GM12874 (cell line): ENCODE data around the gene LMTK2.

Source experiments
- CTCF ChIP-seq: IDR thresholded peaks from 2 replicates; pipeline ENCODE4 v1.5.1; 2011; ENCODE audit warnings: low read depth, mild to moderate bottlenecking, control low read depth, low read length, moderate library complexity; ENCODE audit not compliant: insufficient read depth

The LMTK2 gene

DNA sequence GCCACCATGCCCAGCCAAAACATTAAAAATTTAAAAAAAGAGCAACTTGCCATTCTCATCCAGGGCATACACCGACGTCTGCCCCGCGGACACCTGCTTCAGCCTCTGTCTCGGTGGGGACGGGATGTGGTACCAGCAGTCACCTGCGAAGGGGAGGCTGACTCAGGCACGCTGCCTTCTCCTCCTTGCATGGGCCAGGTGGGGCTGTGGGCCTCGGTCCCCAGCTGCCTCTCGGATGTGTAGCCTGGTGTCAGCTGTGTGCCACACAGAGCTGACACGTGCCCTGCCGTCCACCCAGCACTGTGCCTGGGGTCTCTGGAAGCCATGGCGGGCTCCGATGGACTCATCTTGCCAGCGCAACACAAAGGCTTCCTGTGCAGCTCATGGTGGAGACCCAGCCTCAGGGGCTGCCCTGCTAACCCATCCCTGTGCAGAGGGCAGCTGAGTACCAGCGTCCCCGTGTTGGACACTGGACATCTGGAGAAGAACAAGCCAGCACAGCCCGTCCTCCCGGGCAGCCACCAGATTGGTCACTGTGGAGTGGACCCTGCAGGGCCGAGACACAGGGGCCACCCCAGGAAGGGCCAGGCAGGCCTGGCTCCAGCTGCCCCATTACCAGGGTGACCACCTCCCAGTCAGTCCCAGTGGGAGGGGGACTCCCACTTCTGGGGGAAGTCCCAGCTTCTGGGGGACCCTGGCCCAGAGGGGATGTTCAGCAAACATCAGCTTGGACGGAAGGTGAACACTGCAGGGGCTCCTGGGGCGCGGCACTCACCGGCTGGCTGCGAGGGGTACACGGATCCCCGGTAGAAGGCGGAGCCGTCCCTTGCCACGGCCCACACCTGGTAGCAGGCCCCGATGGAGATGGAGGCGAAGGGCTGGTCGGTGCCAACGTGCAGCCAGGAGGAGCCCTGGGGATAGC lies 115.2 kb downstream of the LMTK2 start:
- no peak for TF ChIP-seq CTCF

DNA sequence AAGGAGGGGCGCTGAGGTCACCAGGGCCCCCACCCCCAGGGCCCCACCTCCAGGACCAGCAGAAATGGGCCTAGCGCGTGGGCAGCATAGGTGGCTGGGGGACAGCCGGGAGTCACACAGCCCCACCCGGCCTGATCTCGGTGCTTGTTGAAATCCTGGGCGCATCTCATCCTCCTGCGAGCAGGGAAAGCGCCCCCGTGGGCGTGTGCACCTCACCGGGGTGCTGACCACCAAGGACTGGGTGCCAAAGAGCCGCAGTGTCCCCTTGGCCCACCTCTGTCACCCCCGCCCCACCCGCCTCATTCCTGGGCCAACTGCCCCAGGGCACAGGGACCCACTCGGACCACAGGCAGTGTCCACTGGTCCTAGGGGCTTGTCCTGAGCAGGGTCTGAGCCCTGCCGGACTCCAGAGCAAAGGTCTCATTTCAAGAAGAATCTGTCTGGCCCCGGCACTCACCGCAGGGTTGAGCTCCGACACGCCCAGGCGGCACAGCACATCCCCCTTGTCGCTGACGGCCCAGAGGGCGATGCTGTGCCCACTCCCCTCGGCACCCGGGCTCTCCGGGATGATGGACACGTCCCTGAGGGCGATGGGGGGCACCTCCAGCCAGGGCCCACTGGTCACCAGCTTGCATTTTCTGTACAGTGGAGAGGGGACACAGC lies 116.0 kb downstream of the LMTK2 start:
- no peak for TF ChIP-seq CTCF

- no peak for TF ChIP-seq CTCF
Measured at GRCh38 chr7:98223351-98223897, 116.8 kb downstream of the LMTK2 start.

GRCh38 chr7:98223898-98224700 lies 117.4 kb downstream of the LMTK2 start:
- no peak for TF ChIP-seq CTCF

DNA sequence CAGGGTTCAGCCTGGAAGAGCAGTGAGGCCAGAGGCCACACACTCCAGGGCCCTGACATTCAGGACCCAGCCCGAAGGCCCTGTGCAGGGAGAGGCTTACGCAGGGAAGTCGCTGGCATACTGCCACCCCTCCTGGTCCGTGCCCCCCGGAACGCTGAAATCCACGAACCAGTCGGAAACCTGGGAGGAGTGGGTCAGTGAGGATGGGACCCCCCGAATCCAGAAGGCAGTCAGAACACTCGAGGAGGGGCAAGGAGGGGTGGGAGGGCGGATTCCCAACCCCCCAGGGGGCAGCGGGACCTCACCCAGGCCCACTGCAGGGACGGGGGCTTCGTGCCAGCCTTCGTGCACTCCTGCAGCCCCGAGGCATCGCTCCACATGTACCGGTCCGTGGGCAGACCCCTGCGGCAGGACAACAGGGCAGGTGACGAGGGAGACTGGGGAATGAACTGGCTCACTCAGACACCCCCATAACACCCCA lies 118.1 kb downstream of the LMTK2 start:
- TF ChIP-seq CTCF, result no peak

DNA sequence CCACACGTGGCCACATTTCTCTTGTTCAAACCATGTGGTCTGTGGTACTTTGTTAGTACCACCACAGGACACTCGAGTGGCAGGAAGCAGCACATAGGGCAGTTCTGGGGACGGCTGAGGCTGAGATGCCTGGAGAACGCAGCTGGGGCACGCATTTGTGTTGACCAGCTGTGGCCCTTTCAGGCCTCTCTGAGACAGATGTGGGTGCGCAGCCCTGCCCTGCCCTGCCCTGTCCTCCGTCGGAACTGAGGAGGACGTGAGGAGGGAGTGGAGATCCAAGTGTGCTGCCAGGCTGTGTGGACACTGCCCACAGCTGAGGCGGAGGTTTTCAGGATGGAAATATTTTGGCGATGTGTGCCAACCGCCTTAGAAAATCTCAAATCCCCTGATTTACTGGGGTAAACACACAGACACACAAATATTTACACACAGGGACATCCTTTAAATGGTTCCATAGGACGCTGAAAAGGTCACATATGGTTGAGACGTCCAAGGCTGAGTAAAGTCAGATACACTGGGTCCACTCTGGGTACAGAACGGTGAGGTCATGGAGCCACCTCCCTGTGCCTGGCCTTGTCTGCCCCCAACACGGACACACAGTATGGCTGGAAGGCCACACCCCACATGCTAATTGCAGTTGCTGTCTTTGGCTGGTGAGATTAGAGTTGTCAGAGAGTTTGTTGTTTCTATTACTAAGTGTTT lies 119.4 kb downstream of the LMTK2 start:
- TF ChIP-seq CTCF, result no peak
